GM12872 (cell line): Measurements from ENCODE around the gene MLH1.

Experiments used
- TF ChIP-seq, protein P1 (sequence below): IDR thresholded peaks from 3 replicates; pipeline ENCODE4 v1.5.1; 2011; ENCODE audit warnings: low read depth, mild to moderate bottlenecking, low read length, moderate library complexity; ENCODE audit not compliant: insufficient read depth

MLH1 gene

DNA sequence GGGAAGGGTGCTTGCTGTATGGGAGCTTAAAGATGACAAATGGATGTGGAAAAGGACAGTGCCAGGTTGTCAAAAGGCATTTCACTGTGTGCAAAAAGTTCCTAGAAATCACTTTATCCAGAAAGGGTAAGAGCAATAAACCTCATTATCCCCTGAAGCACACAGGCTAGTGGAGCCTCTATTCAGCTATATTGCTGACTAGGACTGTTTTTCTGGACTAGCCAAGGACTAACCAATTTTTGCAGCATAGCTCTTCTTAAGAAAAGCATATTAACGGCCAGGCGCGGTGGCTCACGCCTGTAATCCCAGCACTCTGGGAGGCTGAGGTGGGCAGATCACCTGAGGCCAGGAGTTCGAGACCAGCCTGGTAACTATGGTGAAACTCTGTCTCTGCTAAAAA, 64.8 kb downstream of the MLH1 start:
- TF ChIP-seq, protein P1, sequence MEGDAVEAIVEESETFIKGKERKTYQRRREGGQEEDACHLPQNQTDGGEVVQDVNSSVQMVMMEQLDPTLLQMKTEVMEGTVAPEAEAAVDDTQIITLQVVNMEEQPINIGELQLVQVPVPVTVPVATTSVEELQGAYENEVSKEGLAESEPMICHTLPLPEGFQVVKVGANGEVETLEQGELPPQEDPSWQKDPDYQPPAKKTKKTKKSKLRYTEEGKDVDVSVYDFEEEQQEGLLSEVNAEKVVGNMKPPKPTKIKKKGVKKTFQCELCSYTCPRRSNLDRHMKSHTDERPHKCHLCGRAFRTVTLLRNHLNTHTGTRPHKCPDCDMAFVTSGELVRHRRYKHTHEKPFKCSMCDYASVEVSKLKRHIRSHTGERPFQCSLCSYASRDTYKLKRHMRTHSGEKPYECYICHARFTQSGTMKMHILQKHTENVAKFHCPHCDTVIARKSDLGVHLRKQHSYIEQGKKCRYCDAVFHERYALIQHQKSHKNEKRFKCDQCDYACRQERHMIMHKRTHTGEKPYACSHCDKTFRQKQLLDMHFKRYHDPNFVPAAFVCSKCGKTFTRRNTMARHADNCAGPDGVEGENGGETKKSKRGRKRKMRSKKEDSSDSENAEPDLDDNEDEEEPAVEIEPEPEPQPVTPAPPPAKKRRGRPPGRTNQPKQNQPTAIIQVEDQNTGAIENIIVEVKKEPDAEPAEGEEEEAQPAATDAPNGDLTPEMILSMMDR = no peak

DNA sequence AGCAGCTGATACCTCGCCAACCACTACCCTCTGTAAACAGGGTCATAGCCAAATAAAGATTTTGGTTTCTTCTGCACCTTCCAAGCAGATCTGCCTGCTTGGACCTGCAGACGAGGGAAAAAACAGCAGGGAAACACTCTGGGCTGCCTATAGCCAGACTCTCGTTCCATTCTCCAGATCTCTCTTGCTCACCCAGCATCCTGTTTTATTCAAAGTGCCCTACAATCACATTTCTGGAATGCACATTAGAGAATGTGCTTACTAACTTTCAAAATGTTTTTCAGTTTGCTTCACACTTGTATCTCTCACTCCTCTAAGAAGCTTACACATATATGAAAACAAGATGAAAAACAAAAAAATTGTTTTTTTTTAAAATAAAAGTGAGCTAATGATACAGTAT, 71.4 kb downstream of the MLH1 start:
- TF ChIP-seq, protein P1 = no peak

- TF ChIP-seq, protein P1 = no peak
These were observed 74.3 kb downstream of the MLH1 start for GRCh38 chr3:37067577-37067976.

- TF ChIP-seq, protein P1 = no peak
These were observed 74.7 kb downstream of the MLH1 start for GRCh38 chr3:37068031-37068430.

GRCh38 chr3:37071921-37072320, 78.6 kb downstream of the MLH1 start:
- TF ChIP-seq, protein P1 = no peak

- TF ChIP-seq, protein P1 = no peak
These were observed 79.6 kb downstream of the MLH1 start for GRCh38 chr3:37072892-37073291.

GRCh38 chr3:37074178-37074577, 80.9 kb downstream of the MLH1 start:
- TF ChIP-seq, protein P1 = no peak

DNA sequence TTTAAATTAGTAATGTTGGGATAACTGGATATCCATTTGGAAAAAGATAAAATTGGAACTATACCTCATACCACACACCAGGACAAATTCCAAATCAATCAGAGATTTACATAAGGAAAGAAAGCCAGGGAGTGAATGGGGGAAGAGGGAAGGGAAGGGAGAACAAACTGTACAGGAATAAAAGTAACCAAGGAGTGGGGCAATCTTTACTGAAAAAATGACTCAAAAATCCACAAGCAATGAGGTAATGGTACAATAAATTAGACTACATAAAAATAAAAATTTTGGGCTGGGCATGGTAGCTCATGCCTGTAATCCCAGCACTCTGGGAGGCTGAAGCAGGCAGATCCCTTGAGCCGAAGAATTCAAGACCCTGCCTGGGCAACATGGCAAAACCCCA, 82.6 kb downstream of the MLH1 start:
- TF ChIP-seq, protein P1 = no peak
